Activated effector memory CD4-positive, alpha-beta T cell treated with anti-CD3 and anti-CD28 coated beads, Interleukin-2, amount 50 U/mL, for 16 hours (primary cell): Measurements from ENCODE around the gene PCDHA7.
"Not testable (repeated sequence)": the region's sequence is repeated elsewhere in the genome, so short reads cannot be mapped to it uniquely, and the experiment has no call there.

Source experiments
- DNase-seq: peaks from one replicate; pipeline ENCODE4 v3.0.0-alpha.2; 2020

Gene PCDHA7

DNA sequence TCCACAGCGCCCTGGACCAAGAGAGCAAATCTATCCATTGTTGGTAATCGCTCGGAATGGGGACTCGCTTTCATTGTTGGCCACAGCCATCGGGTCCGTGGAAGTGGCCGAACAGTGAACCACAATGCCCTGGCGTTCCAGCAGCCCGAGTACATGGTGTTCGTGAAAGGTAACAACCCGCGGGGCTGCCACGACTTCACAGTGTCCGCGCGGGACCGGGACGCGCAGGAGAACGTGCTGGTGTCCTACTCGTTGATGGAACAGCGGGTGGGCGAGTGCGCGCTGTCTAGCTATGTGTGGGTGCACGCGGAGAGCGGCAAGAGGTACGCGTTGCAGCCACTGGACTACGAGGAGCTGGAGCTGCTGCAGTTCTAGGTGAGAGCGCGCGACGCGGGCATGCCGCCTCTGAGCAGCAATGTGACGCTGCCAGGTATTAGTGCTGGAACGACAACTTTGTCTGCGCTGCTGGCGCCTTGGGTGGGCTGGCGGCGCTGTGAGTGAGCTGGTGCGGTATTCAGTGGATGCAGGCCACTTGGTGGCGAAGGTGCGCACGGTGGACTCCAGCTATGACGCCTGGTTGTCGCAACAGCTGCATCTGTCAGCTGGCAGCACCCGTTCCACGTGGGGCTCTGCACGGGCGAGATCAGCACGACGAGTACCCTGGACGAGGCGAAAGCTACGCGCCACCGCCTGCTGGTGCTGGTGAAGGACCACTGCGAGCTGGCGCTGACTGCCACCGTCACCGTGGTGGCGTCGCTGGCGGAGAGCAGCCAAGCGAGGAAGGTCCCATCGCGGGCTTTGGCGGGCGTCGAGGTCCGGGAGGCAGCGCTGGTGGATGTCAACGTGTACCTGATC lies 28.6 kb downstream of the PCDHA7 start:
- no peak for DNase-seq

DNA sequence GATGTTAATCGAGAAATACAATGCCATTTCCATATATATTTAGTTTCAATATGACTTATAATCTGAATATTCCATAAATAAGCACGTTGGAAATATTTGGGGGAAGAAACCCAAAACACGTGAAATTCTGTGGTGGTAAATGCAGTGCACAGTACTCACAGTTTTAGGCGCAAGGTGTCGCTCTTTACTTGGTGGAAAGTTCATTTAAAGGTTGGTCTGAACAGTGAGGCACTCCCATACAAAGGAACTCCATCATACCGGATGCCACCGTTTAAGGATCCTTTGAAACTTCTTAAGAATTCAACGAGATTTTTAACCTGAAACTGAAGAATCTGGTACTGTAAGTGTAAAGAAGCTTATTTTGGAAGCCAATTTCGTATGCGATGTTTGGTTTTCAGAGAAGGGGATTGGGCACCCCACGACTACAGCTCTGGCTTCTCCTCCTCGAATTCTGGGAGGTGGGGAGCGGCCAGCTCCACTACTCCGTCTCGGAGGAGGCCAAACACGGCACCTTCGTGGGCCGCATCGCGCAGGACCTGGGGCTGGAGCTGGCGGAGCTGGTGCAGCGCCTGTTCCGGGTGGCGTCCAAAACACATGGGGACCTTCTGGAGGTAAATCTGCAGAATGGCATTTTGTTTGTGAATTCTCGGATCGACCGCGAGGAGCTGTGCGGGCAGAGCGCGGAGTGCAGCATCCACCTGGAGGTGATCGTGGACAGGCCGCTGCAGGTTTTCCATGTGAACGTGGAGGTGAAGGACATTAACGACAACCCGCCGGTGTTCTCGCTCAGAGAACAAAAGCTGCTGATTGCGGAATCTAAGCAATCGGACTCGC lies 34.9 kb downstream of the PCDHA7 start, which contains the start of gene PCDHA11:
Gene PCDHA11 (plus strand): TSS at position 237 of the 834 bp plus-strand sequence. CDS start 147 bp downstream, at position 384.
- no peak for DNase-seq

DNA sequence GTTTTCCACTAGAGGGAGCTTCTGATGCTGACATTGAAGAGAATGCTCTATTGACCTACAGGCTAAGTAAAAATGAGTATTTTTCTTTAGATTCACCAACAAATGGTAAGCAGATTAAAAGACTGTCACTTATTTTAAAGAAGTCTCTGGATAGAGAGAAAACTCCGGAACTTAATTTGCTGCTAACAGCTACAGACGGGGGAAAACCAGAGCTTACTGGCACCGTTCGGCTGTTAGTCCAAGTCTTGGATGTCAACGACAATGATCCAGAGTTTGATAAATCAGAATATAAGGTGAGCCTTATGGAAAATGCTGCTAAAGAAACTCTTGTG lies 35.5 kb downstream of the PCDHA7 start:
- DNase-seq, result no peak

DNA sequence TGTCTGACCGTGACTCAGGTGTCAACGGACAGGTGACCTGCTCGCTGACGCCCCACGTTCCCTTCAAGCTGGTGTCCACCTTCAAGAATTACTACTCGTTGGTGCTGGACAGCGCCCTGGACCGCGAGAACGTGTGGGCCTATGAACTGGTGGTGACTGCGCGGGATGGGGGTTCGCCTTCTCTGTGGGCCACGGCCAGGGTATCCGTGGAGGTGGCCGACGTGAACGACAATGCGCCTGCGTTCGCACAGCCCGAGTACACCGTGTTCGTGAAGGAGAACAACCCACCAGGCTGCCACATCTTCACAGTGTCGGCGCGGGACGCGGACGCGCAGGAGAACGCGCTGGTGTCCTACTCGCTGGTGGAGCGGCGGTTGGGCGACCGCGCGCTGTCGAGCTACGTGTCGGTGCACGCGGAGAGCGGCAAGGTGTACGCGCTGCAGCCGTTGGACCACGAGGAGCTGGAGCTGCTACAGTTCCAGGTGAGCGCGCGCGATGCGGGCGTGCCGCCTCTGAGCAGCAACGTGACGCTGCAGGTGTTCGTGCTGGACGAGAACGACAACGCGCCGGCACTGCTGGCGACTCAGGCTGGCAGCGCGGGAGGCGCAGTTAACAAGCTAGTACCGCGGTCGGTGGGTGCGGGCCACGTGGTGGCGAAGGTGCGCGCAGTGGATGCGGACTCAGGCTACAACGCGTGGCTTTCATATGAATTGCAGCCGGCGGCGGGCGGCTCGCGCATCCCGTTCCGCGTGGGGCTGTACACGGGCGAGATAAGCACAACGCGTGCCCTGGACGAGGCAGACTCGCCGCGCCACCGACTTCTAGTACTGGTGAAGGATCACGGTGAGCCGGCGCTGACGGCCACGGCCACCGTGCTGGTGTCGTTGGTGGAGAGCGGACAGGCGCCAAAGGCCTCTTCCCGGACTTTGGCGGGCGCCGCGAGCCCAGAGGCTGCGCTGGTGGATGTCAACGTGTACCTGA lies 36.4 kb downstream of the PCDHA7 start:
- no peak for DNase-seq

DNA sequence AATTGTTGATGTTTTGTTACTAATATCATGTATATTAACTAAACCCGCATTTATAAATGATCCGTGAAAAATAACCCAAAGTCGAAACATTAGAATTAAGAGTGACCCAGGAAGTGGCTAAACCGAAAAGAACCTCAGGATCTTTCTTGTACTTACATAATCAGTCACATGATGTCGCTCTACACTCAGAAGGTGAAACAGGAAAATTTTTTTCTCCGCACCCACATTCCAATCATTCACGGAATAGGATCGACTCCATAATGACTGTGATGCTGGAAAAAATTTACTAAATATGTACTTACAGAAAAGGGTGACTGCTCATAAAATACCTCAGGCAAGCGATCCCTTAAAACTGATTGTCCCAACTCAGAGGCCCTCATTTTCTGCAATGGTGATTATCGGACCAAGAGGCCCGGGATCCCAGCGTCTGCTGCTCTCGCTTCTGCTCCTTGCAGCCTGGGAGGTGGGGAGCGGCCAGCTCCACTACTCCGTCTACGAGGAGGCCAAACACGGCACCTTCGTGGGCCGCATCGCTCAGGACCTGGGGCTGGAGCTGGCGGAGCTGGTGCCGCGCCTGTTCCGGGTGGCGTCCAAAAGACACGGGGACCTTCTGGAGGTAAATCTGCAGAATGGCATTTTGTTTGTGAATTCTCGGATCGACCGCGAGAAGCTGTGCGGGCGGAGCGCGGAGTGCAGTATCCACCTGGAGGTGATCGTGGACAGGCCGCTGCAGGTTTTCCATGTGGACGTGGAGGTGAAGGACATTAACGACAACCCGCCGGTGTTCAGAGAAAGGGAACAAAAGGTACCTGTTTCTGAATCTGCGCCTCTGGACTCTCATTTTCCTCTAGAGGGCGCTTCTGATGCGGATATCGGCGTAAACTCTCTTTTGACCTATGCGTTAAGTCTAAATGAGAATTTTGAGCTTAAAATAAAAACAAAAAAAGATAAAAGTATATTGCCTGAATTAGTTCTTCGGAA lies 41.3 kb downstream of the PCDHA7 start, which contains the start of gene PCDHA12:
Gene PCDHA12 (plus strand): TSS at position 224 of the 981 bp plus-strand sequence. CDS start 165 bp downstream, at position 389.
- no peak for DNase-seq

DNA sequence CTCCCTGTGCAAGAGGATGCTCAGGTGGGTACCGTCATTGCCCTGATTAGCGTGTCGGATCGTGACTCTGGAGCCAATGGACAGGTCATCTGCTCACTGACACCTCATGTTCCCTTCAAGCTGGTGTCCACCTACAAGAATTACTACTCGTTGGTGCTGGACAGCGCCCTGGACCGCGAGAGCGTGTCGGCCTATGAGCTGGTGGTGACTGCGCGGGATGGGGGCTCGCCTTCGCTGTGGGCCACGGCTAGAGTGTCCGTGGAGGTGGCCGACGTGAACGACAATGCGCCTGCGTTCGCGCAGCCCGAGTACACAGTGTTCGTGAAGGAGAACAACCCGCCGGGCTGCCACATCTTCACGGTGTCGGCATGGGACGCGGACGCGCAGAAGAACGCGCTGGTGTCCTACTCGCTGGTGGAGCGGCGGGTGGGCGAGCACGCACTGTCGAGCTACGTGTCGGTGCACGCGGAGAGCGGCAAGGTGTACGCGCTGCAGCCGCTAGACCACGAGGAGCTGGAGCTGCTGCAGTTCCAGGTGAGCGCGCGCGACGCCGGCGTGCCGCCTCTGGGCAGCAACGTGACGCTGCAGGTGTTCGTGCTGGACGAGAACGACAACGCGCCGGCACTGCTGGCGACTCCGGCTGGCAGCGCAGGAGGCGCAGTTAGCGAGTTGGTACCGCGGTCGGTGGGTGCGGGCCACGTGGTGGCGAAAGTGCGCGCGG lies 42.6 kb downstream of the PCDHA7 start:
- DNase-seq, result not testable (repeated sequence)

DNA sequence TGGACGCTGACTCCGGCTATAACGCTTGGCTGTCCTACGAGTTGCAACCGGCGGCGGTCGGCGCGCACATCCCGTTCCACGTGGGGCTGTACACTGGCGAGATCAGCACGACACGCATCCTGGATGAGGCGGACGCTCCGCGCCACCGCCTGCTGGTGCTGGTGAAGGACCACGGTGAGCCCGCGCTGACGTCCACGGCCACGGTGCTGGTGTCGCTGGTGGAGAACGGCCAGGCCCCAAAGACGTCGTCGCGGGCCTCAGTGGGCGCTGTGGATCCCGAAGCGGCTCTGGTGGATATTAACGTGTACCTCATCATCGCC lies 43.2 kb downstream of the PCDHA7 start:
- no peak for DNase-seq

DNA sequence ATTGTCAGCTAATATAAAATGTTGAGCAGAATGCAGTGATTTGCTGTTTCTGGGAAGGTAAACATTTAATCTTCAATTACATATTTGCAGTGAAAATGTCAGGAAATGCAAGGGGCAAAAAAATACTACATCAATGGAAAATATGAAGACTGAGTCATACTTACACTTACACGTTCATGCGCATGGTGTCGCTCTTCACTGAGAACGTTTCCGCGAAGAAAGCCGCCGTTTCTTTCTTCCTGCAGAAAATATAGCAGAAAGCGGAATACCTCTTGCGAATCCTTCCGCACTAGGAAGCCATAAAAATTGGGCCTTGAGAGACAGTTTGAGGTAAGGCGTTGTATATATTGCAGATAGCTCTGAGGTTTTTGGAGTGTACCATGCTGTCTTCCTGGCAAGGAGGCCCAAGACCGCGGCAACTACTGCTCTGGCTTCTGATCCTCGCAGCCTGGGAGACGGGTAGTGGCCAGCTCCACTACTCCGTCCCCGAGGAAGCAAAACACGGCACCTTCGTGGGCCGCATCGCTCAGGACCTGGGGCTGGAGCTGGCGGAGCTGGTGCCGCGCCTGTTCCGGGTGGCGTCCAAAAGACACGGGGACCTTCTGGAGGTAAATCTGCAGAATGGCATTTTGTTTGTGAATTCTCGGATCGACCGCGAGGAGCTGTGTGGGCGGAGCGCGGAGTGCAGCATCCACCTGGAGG lies 48.0 kb downstream of the PCDHA7 start, which contains the start of gene PCDHA13:
Gene PCDHA13 (plus strand): TSS at position 236 of the 702 bp plus-strand sequence. CDS start 145 bp downstream, at position 381.
- no peak for DNase-seq

DNA sequence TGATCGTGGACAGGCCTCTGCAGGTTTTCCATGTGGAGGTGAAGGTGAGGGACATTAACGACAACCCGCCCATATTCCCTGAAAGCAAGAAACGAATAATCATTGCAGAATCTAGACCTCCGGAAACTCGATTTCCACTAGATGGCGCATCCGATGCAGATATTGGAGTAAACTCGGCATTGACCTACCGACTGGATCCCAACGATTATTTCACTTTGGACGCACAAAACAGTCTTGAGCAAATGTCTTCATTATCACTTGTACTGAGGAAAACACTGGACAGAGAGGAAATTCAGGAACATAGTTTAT lies 48.5 kb downstream of the PCDHA7 start:
- DNase-seq, result no peak

DNA sequence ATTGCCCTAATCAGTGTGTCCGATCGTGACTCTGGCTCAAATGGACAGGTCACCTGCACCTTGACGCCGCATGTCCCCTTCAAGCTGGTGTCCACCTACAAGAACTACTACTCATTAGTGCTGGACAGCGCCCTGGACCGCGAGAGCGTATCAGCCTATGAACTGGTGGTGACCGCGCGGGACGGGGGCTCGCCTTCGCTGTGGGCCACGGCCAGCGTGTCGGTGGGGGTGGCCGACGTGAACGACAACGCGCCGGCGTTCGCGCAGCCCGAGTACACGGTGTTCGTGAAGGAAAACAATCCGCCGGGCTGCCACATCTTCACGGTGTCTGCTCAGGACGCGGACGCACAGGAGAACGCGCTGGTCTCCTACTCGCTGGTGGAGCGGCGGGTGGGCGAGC lies 49.3 kb downstream of the PCDHA7 start:
- DNase-seq, result no peak

DNA sequence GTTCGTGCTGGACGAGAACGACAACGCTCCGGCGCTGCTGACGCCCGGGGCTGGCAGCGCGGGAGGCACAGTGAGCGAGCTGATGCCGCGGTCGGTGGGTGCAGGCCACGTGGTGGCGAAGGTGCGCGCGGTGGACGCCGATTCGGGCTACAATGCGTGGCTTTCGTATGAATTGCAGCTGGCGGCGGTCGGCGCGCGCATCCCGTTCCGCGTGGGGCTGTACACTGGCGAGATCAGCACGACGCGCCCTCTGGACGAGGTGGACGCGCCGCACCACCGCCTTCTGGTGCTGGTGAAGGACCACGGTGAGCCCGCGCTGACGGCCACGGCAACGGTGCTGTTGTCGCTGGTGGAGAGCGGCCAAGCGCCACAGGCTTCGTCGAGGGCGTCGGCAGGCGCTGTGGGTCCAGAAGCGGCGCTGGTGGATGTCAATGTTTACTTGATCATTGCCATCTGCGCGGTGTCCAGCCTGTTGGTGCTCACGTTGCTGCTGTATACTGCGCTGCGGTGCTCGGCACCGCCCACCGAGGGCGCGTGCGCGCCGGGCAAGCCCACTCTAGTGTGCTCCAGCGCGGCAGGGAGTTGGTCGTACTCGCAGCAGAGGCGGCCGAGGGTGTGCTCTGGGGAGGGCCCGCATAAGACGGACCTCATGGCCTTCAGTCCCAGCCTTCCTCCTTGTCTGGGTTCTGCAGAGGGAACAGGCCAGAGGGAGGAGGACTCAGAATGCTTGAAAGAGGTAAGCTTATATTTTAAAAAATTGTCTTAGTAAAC lies 50.0 kb downstream of the PCDHA7 start:
- DNase-seq, result no peak
